ENCODE measurements around the gene MTG2. TPM values are rescaled to one million over a fixed set of nuclear protein-coding genes. Genes with fewer than 3 reads are reported as not detected.

MTG2 gene
- total RNA-seq, 1 donor from 2014 or later, result 32.9 TPM

- H3K27me3 Mint-ChIP-seq (ENCODE audit: low read depth), result no peaks in the 10 kb centered on the region
These were observed 19.2 kb downstream of the MTG2 start for GRCh38 chr20:62202083-62202395.

GRCh38 chr20:62202676-62203377, 20.0 kb downstream of the MTG2 start:
- Mint-ChIP-seq H3K36me3 (ENCODE audit: low read depth) (peaks cover 15% of the 10 kb centered on the region), H3K4me1 (peaks cover 8% of the 10 kb centered on the region), H3K4me3 (no peak overlapping the region), H3K9me3 (no peaks in the 10 kb centered on the region), H3K27me3 (ENCODE audit: low read depth) (no peaks in the 10 kb centered on the region), H3K27ac (ENCODE audit: unreplicated experiment) (no peak overlapping the region)
- no peak for TF ChIP-seq CTCF (conservative IDR thresholded peaks at IDR 0.05)
- no peak for DNase-seq (ENCODE audit: low read depth, low spot score)

More at GRCh38 chr20:62202083-62202395, 19.2 kb downstream of the MTG2 start:
- Mint-ChIP-seq H3K27ac (ENCODE audit: unreplicated experiment) (no peak overlapping the region), H3K36me3 (ENCODE audit: low read depth) (peaks cover 15% of the 10 kb centered on the region), H3K4me3 (no peak overlapping the region), H3K9me3 (no peaks in the 10 kb centered on the region), H3K4me1 (peaks cover 8% of the 10 kb centered on the region)
- no peak for TF ChIP-seq CTCF (conservative IDR thresholded peaks at IDR 0.05)
- no peak for DNase-seq (ENCODE audit: low read depth, low spot score)

- Mint-ChIP-seq H3K27me3 (ENCODE audit: low read depth) (no peaks in the 10 kb centered on the region), H3K4me3 (no peak overlapping the region), H3K9me3 (no peaks in the 10 kb centered on the region), H3K36me3 (ENCODE audit: low read depth) (peaks cover 15% of the 10 kb centered on the region), H3K27ac (ENCODE audit: unreplicated experiment) (no peak overlapping the region), H3K4me1 (peaks cover 2% of the 10 kb centered on the region)
- DNase-seq (ENCODE audit: low read depth, low spot score), result no peak
- TF ChIP-seq CTCF (conservative IDR thresholded peaks at IDR 0.05), result no peak
These were observed 20.7 kb downstream of the MTG2 start for GRCh38 chr20:62203378-62204030.

- no peak for TF ChIP-seq CTCF (conservative IDR thresholded peaks at IDR 0.05)
- DNase-seq (ENCODE audit: low read depth, low spot score), result no peak
- Mint-ChIP-seq H3K27me3 (ENCODE audit: low read depth) (peaks cover 3% of the 10 kb centered on the region), H3K36me3 (ENCODE audit: low read depth) (peaks cover 3% of the 10 kb centered on the region), H3K4me1 (no peaks in the 10 kb centered on the region), H3K9me3 (no peaks in the 10 kb centered on the region), H3K4me3 (no peak overlapping the region), H3K27ac (ENCODE audit: unreplicated experiment) (no peak overlapping the region)
These were observed 23.0 kb downstream of the MTG2 start for GRCh38 chr20:62205618-62206387.

GRCh38 chr20:62206388-62206775, 23.6 kb downstream of the MTG2 start:
- H3K27me3 Mint-ChIP-seq (ENCODE audit: low read depth), result peaks cover 3% of the 10 kb centered on the region
- H3K27ac Mint-ChIP-seq (ENCODE audit: unreplicated experiment), result no peak overlapping the region

More at GRCh38 chr20:62206388-62206775, 23.6 kb downstream of the MTG2 start:
- TF ChIP-seq CTCF (conservative IDR thresholded peaks at IDR 0.05), result no peak
- H3K4me3 Mint-ChIP-seq, result no peak overlapping the region
- no peak for DNase-seq (ENCODE audit: low read depth, low spot score)
- no peaks in the 10 kb centered on the region for H3K4me1 Mint-ChIP-seq
- no peaks in the 10 kb centered on the region for H3K9me3 Mint-ChIP-seq
- peaks cover 3% of the 10 kb centered on the region for H3K36me3 Mint-ChIP-seq (ENCODE audit: low read depth)
